DMS 273 (cell line): ENCODE measurements around the gene ZNG1F.
"Not testable (repeated sequence)": the region's sequence is repeated elsewhere in the genome, so short reads cannot be mapped to it uniquely, and the experiment has no call there.

Experiments used
- DNase-seq: peaks from one replicate; lab custom pipeline; 2025; ENCODE audit not compliant: unreplicated experiment; lab: John Stamatoyannopoulos, UW

Gene ZNG1F

DNA sequence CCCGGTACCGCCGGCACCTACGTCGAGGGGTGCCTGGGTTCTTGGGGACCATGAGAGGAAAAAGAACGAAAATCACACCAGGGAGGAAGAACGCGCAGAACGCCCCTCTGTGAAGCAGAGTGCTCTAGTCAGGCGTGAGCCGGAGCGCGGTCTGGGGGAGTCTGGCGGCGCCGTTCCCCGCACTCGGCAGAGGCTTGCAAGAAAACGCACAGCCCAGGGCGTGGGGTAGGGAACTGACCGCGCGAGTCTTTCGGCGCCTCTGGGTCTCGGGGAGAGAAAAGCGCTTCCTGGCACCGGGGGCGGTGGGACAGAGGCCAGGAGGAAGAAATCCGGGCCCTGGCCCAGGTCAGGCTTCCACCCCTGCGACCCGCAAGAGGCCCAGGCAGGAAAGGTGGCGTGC, 65.3 kb downstream of the ZNG1F start:
- not testable (repeated sequence) for DNase-seq

GRCh38 chr9:41123396-41123795, 65.7 kb downstream of the ZNG1F start:
- DNase-seq = not testable (repeated sequence)

DNA sequence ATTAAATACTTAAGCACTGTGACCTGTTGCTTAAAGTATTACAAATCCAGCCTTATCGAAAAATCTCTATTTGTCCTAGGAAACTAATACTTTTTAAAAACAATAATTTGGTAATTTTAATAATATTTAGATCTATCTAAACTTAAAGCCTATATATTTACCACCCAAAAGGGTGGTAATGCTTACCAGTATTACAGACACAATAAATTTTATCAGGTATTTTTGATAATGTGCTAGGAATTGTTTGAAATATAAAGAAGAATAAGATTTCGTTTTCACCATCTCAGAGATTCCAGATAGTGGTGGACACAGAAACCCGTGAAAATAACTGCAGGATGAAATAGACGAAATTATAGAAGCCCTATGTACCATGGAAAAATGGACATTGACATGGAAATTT, 68.4 kb downstream of the ZNG1F start:
- not testable (repeated sequence) for DNase-seq

- not testable (repeated sequence) for DNase-seq
Observed at GRCh38 chr9:41119719-41120118, 69.4 kb downstream of the ZNG1F start.

GRCh38 chr9:41119311-41119710, 69.8 kb downstream of the ZNG1F start:
- not testable (repeated sequence) for DNase-seq

GRCh38 chr9:41113348-41113747, 75.8 kb downstream of the ZNG1F start:
- DNase-seq = not testable (repeated sequence)

DNA sequence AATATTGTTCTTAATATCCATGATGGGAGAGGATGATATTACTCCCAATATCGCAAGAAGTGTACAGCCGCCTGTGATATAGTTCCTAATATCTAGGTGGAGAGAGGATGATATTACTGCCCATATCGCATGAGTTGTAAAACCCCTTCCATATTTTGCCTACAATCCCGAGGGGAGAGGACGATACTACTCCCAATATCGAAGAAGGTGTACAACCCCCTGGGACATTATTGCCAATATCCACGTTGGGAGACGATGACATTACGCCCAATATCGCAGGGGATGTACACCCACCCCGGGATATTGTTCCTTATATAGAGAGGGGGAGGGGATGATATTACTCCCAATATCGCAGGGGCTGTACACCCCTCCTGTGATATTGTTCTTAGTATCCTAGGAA, 77.7 kb downstream of the ZNG1F start:
- DNase-seq = not testable (repeated sequence)

DNA sequence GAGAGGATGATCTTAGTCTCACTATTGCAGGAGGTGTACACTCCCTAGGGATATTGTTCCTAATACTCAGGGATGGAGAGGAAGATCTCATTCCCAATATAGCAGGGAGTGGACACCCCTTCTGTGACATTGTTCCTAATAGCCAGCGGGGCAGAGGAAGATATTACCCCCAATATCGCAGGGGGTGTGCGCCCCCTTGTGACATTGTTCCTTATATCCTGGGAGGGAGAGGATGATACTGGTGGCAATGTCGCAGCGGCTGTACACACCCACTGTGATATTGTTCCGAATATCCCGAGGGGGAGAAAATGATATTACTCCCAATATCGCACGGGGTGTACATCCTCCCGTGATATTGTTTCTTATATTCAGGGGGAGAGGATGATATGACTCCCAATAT, 78.2 kb downstream of the ZNG1F start:
- not testable (repeated sequence) for DNase-seq

DNA sequence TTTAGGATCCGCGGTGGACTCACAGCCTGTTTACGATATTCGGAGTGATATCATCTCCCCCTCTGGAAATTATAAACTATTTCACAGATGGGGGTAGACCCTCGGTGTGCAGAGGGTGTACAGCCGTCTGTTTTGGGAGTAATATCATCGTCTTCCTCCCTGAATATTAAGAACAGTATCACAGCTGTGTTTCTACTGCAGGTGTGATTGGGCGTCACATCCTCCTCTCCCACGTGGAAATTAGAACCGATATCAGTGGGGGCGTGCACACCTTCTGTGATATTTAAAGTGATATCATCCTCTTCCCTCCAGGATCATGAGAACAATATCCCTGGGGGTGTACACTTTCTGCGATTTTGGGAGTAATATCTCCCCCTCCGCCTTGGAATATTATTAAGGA, 79.9 kb downstream of the ZNG1F start:
- not testable (repeated sequence) for DNase-seq

DNA sequence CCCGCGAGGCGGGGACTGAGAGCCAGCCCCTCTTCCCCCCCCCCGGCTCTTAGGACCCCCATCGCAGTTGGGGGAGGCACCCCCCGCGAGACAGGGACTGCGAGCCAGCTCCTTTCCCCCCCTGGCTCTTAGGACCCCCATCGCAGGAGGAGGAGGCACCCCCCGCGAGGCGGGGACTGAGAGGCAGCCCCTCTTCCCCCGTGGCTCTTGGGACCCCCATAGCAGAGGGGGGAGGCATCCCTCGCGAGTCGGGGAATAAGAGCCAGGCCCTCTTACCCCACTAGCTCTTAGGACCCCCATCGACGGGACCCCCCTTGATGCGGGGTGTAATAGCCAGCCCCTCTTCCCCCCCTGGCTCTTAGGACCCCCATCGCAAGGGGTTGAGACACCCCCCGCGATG, 80.3 kb downstream of the ZNG1F start:
- DNase-seq = not testable (repeated sequence)

DNA sequence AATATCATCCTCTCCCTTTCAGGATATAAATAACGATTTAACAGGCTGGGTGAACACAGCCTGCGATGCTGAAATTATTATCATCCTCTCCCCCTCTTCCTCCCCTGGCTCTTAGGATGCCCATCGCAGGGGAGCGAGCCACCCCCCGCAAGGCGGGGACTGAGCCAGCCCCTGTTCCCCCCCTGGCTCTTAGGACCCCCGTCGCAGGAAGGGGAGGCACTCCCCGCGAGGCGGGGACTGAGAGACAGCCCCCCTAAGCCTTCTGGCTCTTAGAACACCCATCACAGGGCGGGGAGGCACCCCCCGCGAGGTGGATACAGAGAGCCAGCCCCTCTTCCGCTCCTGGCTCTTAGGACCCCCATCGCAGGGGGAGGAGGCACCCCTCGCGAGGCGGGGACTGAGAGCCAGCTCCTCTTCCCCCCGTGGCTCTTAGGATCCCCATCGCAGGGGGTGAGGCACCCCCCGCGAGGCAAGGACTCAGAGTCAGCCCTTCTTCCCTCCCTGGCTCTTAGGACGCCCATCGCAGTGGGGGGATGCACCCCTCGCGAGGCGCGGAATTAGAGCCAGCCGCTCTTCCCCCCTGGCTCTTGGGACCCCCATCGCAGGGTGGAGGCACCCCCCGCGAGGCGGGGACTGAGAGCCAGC, 82.5 kb downstream of the ZNG1F start:
- not testable (repeated sequence) for DNase-seq

DNA sequence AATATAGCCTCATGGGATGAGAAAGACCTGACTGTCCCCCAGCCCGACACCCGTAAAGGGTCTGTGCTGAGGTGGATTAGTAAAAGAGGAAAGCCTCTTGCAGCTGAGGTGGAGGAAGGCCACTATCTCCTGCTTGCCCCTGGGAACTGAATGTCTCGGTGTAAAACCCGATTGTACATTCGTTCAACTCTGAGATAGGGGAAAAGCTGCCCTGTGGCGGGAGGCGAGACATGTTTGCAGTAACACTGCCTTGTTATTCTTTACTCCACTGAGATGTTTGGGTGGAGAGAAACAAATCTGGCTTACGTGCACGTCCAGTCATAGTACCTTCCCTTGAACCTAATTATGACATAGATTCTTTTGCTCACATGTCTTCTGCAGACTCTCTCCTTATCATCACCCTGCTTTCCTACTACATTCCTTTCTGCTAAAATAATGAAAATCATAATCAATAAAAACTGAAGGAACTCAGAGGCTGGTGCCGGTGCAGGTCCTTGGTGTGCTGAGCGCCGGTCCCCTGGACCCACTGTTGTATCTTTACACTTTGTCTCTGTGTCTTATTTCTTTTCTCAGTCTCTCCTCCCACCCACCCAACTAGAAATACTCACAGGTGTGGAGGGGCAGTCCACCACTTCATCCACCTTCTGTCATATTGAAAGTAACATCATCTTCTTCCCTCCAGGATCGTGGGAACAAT, 83.4 kb downstream of the ZNG1F start:
- not testable (repeated sequence) for DNase-seq

DNA sequence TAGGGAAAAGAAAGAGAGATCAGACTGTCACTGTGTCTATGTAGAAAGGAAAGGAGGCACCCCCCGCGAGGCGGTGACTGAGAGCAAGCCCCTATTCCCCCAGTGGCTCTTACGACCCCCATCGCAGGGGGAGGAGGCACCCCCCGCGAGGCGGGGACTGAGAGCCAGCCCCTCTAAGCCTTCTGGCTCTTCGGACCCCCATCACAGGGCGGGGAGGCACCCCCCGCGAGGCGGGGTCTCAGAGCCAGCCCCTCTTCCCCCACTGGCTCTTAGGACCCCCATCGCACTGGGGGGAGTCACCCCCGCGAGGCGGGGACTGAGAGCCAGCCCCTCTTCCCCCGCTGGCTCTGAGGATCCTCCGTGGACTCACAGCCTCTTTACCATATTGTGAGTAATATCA, 84.6 kb downstream of the ZNG1F start:
- DNase-seq = not testable (repeated sequence)

- not testable (repeated sequence) for DNase-seq
Observed at GRCh38 chr9:41100508-41100907, 88.6 kb downstream of the ZNG1F start.

GRCh38 chr9:41098759-41099158, 90.4 kb downstream of the ZNG1F start:
- DNase-seq = not testable (repeated sequence)

- DNase-seq = not testable (repeated sequence)
Observed at GRCh38 chr9:41095060-41095459, 94.1 kb downstream of the ZNG1F start.

- DNase-seq = not testable (repeated sequence)
Observed at GRCh38 chr9:41094010-41094773, 94.9 kb downstream of the ZNG1F start.

GRCh38 chr9:41090922-41091321, 98.2 kb downstream of the ZNG1F start:
- DNase-seq = not testable (repeated sequence)

- DNase-seq = not testable (repeated sequence)
Observed at GRCh38 chr9:41090386-41090785, 98.7 kb downstream of the ZNG1F start.

DNA sequence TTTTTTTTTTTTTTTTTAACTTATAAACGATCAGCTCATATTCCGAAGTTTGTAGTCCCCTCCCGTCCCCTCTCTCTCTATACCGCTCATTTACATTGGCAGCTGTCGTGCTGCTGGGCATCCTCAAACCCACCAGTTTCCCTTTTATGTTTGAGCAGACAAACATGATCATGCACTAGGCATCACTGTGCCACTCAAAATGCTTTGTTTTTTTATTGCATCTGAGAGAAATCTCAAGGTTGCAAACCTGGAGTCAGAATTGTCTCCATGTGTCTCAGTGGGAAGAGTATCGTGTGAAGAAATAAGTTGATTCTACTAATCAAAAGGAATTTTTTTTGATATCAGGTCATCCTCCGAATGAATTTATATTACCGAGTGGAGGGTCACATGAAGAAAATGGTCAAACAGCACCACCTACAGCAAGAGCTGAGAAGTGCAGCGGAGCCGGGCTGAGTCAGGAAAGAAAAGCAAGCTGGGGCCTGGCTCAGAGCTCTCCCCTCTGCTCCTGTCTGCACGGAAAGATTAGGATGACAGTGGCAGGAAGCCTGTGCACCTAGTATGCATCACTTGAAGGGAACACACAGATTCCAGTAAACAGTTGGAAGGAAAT, 100.6 kb downstream of the ZNG1F start:
- not testable (repeated sequence) for DNase-seq

- not testable (repeated sequence) for DNase-seq
Observed at GRCh38 chr9:41087929-41088328, 101.2 kb downstream of the ZNG1F start.
